Breast epithelium (tissue), 3 donors: ENCODE measurements around the gene INSL3.

ENCODE experiments used
- POLR2A ChIP-seq: fragments of 450-650 bp; IDR thresholded peaks from one replicate; pipeline ENCODE4 v1.6.1; 2016; ENCODE audit warnings: antibody characterized with exemption, mild to moderate bottlenecking, moderate library complexity
- POLR2AphosphoS5 ChIP-seq, 3 donors: sonication (generic); formaldehyde crosslinking; IDR thresholded peaks; one replicate each; pipeline ENCODE4 v1.6.1; 2017; ENCODE audit warnings: antibody characterized with exemption in 3 of 3

DNA sequence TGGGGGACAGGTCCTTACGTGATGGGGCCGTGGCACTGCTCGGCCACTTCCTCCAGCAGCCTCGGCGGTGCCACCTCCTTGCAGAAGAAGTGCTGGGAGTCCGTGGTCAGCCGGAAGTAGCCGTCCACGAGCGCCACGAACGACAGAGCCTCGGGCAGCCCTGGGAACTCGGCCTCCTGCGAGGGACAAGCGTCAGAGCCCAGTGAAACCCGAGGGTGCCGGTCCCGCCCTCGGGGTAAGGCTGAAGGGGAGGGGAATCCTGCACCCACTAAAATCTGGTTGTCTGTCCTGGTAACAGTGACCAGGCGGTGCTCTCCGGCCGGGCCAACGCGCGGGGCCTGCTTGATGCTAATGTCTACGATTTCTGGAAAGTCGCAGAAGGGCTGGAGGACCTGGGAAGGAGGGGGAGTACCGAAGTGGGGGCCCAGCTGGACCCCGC lies 20.1 kb upstream of the INSL3 start:
- TF ChIP-seq POLR2AphosphoS5 (IDR thresholded peaks at IDR 0.05): no peak
- no peak for TF ChIP-seq POLR2A
